Activated CD4-positive, alpha-beta T cell treated with anti-CD3 and anti-CD28 coated beads, Interleukin-2, Interleukin-4, amounts not matched to agents 100 ng/mL and 50 ng/mL, durations not matched to agents 16 hours and 8 hours (primary cell): ENCODE measurements around the gene ADGRL2.

Source experiments
- DNase-seq: peaks from one replicate; pipeline ENCODE4 v3.0.0-alpha.2; 2020; ENCODE audit warnings: low spot score

Gene ADGRL2

GRCh38 chr1:81912383-81912782 lies 111.6 kb downstream of the ADGRL2 start:
- no peak for DNase-seq

GRCh38 chr1:81915937-81916336 lies 115.2 kb downstream of the ADGRL2 start:
- no peak for DNase-seq

GRCh38 chr1:81920245-81920740 lies 119.6 kb downstream of the ADGRL2 start:
- DNase-seq = no peak

- DNase-seq = no peak
Measured at GRCh38 chr1:81920886-81921285, 120.2 kb downstream of the ADGRL2 start.

- DNase-seq = no peak
Measured at GRCh38 chr1:81921344-81921743, 120.6 kb downstream of the ADGRL2 start.

- DNase-seq = no peak
Measured at GRCh38 chr1:81921851-81922462, 121.2 kb downstream of the ADGRL2 start.

- no peak for DNase-seq
Measured at GRCh38 chr1:81922955-81923354, 122.2 kb downstream of the ADGRL2 start.

GRCh38 chr1:81929106-81929505 lies 128.4 kb downstream of the ADGRL2 start:
- DNase-seq = no peak

- no peak for DNase-seq
Measured at GRCh38 chr1:81936853-81937252, 136.1 kb downstream of the ADGRL2 start.

GRCh38 chr1:81937791-81938450 lies 137.2 kb downstream of the ADGRL2 start:
- no peak for DNase-seq

GRCh38 chr1:81948495-81948894 lies 147.8 kb downstream of the ADGRL2 start:
- no peak for DNase-seq

GRCh38 chr1:81949421-81949820 lies 148.7 kb downstream of the ADGRL2 start:
- no peak for DNase-seq

- no peak for DNase-seq
Measured at GRCh38 chr1:81950037-81950436, 149.3 kb downstream of the ADGRL2 start.

GRCh38 chr1:81950591-81951244 lies 150.0 kb downstream of the ADGRL2 start:
- DNase-seq = no peak

- DNase-seq = no peak
Measured at GRCh38 chr1:81954534-81955020, 153.8 kb downstream of the ADGRL2 start.

- no peak for DNase-seq
Measured at GRCh38 chr1:81967951-81968350, 167.2 kb downstream of the ADGRL2 start.

GRCh38 chr1:81970416-81970815 lies 169.7 kb downstream of the ADGRL2 start:
- DNase-seq = no peak

- no peak for DNase-seq
Measured at GRCh38 chr1:81974222-81974841, 173.6 kb downstream of the ADGRL2 start.

GRCh38 chr1:81974883-81975555 lies 174.3 kb downstream of the ADGRL2 start:
- DNase-seq = no peak

GRCh38 chr1:81976539-81976938 lies 175.8 kb downstream of the ADGRL2 start:
- DNase-seq = no peak

GRCh38 chr1:81978945-81979344 lies 178.2 kb downstream of the ADGRL2 start:
- DNase-seq = no peak

GRCh38 chr1:81982523-81982922 lies 181.8 kb downstream of the ADGRL2 start:
- no peak for DNase-seq
